ENCODE data around the gene IGFLR1. TPM values are rescaled to one million over a fixed set of nuclear protein-coding genes. Genes with fewer than 3 reads are reported as not detected.
"Not testable (repeated sequence)": the region's sequence is repeated elsewhere in the genome, so short reads cannot be mapped to it uniquely, and the experiment has no call there.

The IGFLR1 gene
- total and polyA plus RNA-seq, 4 donors: 7.0 to 59.7 (median 31.2) TPM

GRCh38 chr19:35774274-35775045 is 32.2 kb upstream of the IGFLR1 start:
- H3K27ac ChIP-seq (ENCODE audit: low read depth in 1 of 2, low read length in 2 of 2): no peak overlapping the region
- H3K27me3 ChIP-seq (ENCODE audit: control insufficient read depth in 4 of 4, insufficient read depth in 4 of 4, low read length in 3 of 4): no peaks in the 10 kb centered on the region
- 57% methylated on average over 16 of the region's 16 CpGs for WGBS
- H3K4me3 ChIP-seq (ENCODE audit: low read depth in 1 of 3, low read length in 3 of 3): no peak overlapping the region
- H3K36me3 ChIP-seq (ENCODE audit: control insufficient read depth in 4 of 4, insufficient read depth in 3 of 4, low read depth in 1 of 4, low read length in 3 of 4): no peaks in the 10 kb centered on the region
- no peak for DNase-seq (ENCODE audit: low spot score)
- peaks cover 0 to 5% (median 4%) of the 10 kb centered on the region in 4 donors for H3K4me1 ChIP-seq (ENCODE audit: control insufficient read depth in 4 of 4, insufficient read depth in 4 of 4, low read length in 3 of 4)
- no peaks in the 10 kb centered on the region for H3K9me3 ChIP-seq (ENCODE audit: control insufficient read depth in 4 of 4, low read length in 3 of 4)
- no peak overlapping the region for H3K9ac ChIP-seq (ENCODE audit: low read depth in 1 of 2, low read length in 2 of 2)
- no peak for TF ChIP-seq ZBTB33 (IDR thresholded peaks at IDR 0.05)
- TF ChIP-seq CTCF (IDR thresholded peaks at IDR 0.05; ENCODE audit: low read depth, low read length, missing input control): no peak
- TF ChIP-seq GABPA (IDR thresholded peaks at IDR 0.05 in 1 of 2, conservative IDR thresholded peaks at IDR 0.05 in 1 of 2): no peak
- TF ChIP-seq ATF3 (IDR thresholded peaks at IDR 0.05): no peak
- no peak for TF ChIP-seq RXRA (IDR thresholded peaks at IDR 0.05)
- no peak for TF ChIP-seq FOXA1 (IDR thresholded peaks at IDR 0.05)
- TF ChIP-seq FOXA2 (IDR thresholded peaks at IDR 0.05): no peak

GRCh38 chr19:35773020-35773806 is 31.0 kb upstream of the IGFLR1 start:
- Histone ChIP-seq H3K9ac (ENCODE audit: low read depth in 1 of 2, low read length in 2 of 2) (no peak overlapping the region), H3K27ac (ENCODE audit: low read depth in 1 of 2, low read length in 2 of 2) (no peak overlapping the region), H3K4me3 (ENCODE audit: low read depth in 1 of 3, low read length in 3 of 3) (no peak overlapping the region), H3K9me3 (ENCODE audit: control insufficient read depth in 4 of 4, low read length in 3 of 4) (no peaks in the 10 kb centered on the region), H3K27me3 (ENCODE audit: control insufficient read depth in 4 of 4, insufficient read depth in 4 of 4, low read length in 3 of 4) (no peaks in the 10 kb centered on the region), H3K4me1 (ENCODE audit: control insufficient read depth in 4 of 4, insufficient read depth in 4 of 4, low read length in 3 of 4) (peaks cover 0 to 5% (median 4%) of the 10 kb centered on the region in 4 donors), H3K36me3 (ENCODE audit: control insufficient read depth in 4 of 4, insufficient read depth in 3 of 4, low read depth in 1 of 4, low read length in 3 of 4) (no peaks in the 10 kb centered on the region)
- no peak for TF ChIP-seq GABPA (IDR thresholded peaks at IDR 0.05 in 1 of 2, conservative IDR thresholded peaks at IDR 0.05 in 1 of 2)
- TF ChIP-seq MAX (IDR thresholded peaks at IDR 0.05): no peak
- no peak for TF ChIP-seq SP1 (IDR thresholded peaks at IDR 0.05)
- no peak for TF ChIP-seq EGR1 (IDR thresholded peaks at IDR 0.05; ENCODE audit: low read depth in 2 of 2)
- DNase-seq (ENCODE audit: low spot score): no peak
- WGBS: 67% methylated on average over 9 of the region's 9 CpGs

GRCh38 chr19:35772362-35772761 is 30.1 kb upstream of the IGFLR1 start:
- not testable (repeated sequence) for H3K4me3 ChIP-seq (ENCODE audit: low read depth in 1 of 3, low read length in 3 of 3); H3K27ac ChIP-seq (ENCODE audit: low read depth in 1 of 2, low read length in 2 of 2); H3K9ac ChIP-seq (ENCODE audit: low read depth in 1 of 2, low read length in 2 of 2); H3K36me3 ChIP-seq (ENCODE audit: control insufficient read depth in 4 of 4, insufficient read depth in 3 of 4, low read depth in 1 of 4, low read length in 3 of 4); H3K27me3 ChIP-seq (ENCODE audit: control insufficient read depth in 4 of 4, insufficient read depth in 4 of 4, low read length in 3 of 4); H3K9me3 ChIP-seq (ENCODE audit: control insufficient read depth in 4 of 4, low read length in 3 of 4); H3K4me1 ChIP-seq (ENCODE audit: control insufficient read depth in 4 of 4, insufficient read depth in 4 of 4, low read length in 3 of 4); DNase-seq (ENCODE audit: low spot score)
- 95% methylated on average over 5 of the region's 5 CpGs for WGBS

Measured in liver (tissue), 9 donors.